GM19193 (cell line): ENCODE data around the gene PTRH2.

Experiments
- POLR2A ChIP-seq: IDR thresholded peaks from 4 replicates; pipeline ENCODE4 v1.6.1; 2011; ENCODE audit not compliant: insufficient read depth, insufficient read length; ENCODE audit errors: extremely low read depth

PTRH2 gene

GRCh38 chr17:59695945-59696681, 11.1 kb downstream of the PTRH2 start:
- no peak for TF ChIP-seq POLR2A

GRCh38 chr17:59694344-59694743, 12.9 kb downstream of the PTRH2 start:
- no peak for TF ChIP-seq POLR2A

GRCh38 chr17:59693582-59693981, 13.6 kb downstream of the PTRH2 start:
- TF ChIP-seq POLR2A: no peak

- no peak for TF ChIP-seq POLR2A
These were observed 18.7 kb downstream of the PTRH2 start for GRCh38 chr17:59688496-59688895.

- TF ChIP-seq POLR2A: no peak
These were observed 19.2 kb downstream of the PTRH2 start for GRCh38 chr17:59688008-59688407.

- TF ChIP-seq POLR2A: no peak
These were observed 22.3 kb downstream of the PTRH2 start for GRCh38 chr17:59684967-59685366.

GRCh38 chr17:59683283-59683682, 23.9 kb downstream of the PTRH2 start:
- no peak for TF ChIP-seq POLR2A

- no peak for TF ChIP-seq POLR2A
These were observed 26.9 kb downstream of the PTRH2 start for GRCh38 chr17:59680314-59680713.

GRCh38 chr17:59678918-59679317, 28.3 kb downstream of the PTRH2 start:
- no peak for TF ChIP-seq POLR2A

GRCh38 chr17:59676716-59677115, 30.5 kb downstream of the PTRH2 start:
- TF ChIP-seq POLR2A: no peak

GRCh38 chr17:59675231-59675630, 32.0 kb downstream of the PTRH2 start:
- no peak for TF ChIP-seq POLR2A

- no peak for TF ChIP-seq POLR2A
These were observed 35.8 kb downstream of the PTRH2 start for GRCh38 chr17:59671386-59671785.

- TF ChIP-seq POLR2A: no peak
These were observed 37.3 kb downstream of the PTRH2 start for GRCh38 chr17:59669944-59670343.

GRCh38 chr17:59669411-59669810, 37.8 kb downstream of the PTRH2 start:
- no peak for TF ChIP-seq POLR2A

GRCh38 chr17:59668816-59669215, 38.4 kb downstream of the PTRH2 start:
- TF ChIP-seq POLR2A: no peak

- TF ChIP-seq POLR2A: no peak
These were observed 41.0 kb downstream of the PTRH2 start for GRCh38 chr17:59666235-59666634.

- TF ChIP-seq POLR2A: no peak
These were observed 55.1 kb downstream of the PTRH2 start for GRCh38 chr17:59652119-59652518.

- no peak for TF ChIP-seq POLR2A
These were observed 55.9 kb downstream of the PTRH2 start for GRCh38 chr17:59651346-59651745.

- TF ChIP-seq POLR2A: no peak
These were observed 56.6 kb downstream of the PTRH2 start for GRCh38 chr17:59650642-59651041.
